SK-N-SH (cell line): ENCODE measurements around the gene TPP2.

Source experiments
- GABPA ChIP-seq: IDR thresholded peaks from 2 replicates; pipeline ENCODE4 v1.4.0; 2012; ENCODE audit warnings: low read depth, mild to moderate bottlenecking
- TF ChIP-seq, protein P1 (sequence below): fragments of 200-600 bp; sonication (generic); IDR thresholded peaks from 2 replicates; pipeline ENCODE4 v1.6.1; 2017; ENCODE audit warnings: antibody characterized with exemption, mild to moderate bottlenecking, moderate library complexity

DNA sequence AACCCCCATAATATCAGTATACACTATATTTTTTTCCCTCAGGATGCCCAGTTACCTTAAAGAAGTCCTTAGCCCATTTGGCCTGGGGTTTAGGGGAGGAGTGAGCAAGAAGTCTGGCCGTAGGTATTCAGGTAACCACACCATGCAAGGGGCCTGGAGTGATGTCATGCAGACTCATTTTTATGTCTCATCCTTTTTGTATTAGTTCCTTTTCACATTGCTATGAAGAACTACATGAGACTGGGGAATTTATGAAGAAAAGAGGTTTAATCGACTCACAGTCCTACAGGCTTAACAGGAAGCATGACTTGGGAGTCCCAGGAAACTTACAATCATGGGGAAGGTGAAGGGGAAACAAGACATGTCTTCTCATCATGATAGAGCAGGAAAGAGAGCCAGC lies 12.2 kb downstream of the TPP2 start:
- no peak for TF ChIP-seq GABPA
- TF ChIP-seq, protein P1, sequence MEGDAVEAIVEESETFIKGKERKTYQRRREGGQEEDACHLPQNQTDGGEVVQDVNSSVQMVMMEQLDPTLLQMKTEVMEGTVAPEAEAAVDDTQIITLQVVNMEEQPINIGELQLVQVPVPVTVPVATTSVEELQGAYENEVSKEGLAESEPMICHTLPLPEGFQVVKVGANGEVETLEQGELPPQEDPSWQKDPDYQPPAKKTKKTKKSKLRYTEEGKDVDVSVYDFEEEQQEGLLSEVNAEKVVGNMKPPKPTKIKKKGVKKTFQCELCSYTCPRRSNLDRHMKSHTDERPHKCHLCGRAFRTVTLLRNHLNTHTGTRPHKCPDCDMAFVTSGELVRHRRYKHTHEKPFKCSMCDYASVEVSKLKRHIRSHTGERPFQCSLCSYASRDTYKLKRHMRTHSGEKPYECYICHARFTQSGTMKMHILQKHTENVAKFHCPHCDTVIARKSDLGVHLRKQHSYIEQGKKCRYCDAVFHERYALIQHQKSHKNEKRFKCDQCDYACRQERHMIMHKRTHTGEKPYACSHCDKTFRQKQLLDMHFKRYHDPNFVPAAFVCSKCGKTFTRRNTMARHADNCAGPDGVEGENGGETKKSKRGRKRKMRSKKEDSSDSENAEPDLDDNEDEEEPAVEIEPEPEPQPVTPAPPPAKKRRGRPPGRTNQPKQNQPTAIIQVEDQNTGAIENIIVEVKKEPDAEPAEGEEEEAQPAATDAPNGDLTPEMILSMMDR = no peak
